Retinal pigment epithelial cell (primary cell): ENCODE results near the gene RIN2.
"Not testable (repeated sequence)": the region's sequence is repeated elsewhere in the genome, so short reads cannot be mapped to it uniquely, and the experiment has no call there.

Source experiments
- DNase-seq: peaks from one replicate; pipeline ENCODE4 v3.0.0-alpha.2; 2010; ENCODE audit warnings: low read depth
- H3K4me3 ChIP-seq: 2 replicates; pipeline ENCODE4 v1.5.1; 2011; ENCODE audit warnings: mild to moderate bottlenecking, low read length, control low read depth, moderate library complexity
- TF ChIP-seq, protein P1 (sequence below): conservative IDR thresholded peaks from 2 replicates; pipeline ENCODE4 v1.5.1; 2011; ENCODE audit warnings: low read depth, low read length, control low read depth, inconsistent platforms

RIN2 gene

DNA sequence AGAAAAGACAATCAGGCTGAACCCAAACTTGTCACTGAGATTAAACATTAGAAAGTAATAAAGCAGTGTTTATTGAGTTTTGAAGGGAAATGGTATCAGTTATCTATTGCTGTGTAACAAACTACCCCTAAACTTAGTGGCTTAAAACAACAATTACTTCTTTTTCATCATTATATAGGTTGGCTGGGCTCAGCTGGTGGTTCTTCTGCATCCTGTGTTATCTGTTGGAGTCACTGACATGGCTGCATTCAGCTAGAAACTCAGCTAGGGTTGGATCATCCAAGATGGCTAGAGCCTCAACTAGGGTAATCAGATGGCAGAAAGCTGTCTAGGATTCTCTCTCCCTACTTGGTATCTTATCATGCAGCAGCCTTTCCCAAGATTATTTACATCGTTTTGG lies 12.5 kb upstream of the RIN2 start:
- H3K4me3 ChIP-seq, result no peak overlapping the region
- DNase-seq, result no peak
- TF ChIP-seq, protein P1, sequence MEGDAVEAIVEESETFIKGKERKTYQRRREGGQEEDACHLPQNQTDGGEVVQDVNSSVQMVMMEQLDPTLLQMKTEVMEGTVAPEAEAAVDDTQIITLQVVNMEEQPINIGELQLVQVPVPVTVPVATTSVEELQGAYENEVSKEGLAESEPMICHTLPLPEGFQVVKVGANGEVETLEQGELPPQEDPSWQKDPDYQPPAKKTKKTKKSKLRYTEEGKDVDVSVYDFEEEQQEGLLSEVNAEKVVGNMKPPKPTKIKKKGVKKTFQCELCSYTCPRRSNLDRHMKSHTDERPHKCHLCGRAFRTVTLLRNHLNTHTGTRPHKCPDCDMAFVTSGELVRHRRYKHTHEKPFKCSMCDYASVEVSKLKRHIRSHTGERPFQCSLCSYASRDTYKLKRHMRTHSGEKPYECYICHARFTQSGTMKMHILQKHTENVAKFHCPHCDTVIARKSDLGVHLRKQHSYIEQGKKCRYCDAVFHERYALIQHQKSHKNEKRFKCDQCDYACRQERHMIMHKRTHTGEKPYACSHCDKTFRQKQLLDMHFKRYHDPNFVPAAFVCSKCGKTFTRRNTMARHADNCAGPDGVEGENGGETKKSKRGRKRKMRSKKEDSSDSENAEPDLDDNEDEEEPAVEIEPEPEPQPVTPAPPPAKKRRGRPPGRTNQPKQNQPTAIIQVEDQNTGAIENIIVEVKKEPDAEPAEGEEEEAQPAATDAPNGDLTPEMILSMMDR, result no peak

DNA sequence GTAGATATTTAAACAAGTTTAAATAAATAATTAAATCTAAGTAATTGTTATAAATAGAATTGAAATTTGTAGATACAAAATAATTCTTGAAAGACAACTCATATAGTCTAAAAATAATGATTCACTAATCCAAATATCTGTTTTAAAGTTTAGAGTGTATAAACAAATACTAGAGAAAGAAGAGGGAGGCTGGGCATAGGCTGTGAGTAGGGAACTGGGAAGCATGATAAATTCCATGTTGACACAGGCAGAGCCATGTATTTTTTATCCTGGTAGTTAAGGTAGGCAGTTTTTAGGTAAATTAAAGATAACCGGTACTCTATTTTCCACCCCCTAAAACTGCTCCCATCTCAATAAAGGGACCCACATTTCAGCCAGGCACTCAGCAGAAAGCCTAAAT lies 11.7 kb upstream of the RIN2 start:
- TF ChIP-seq, protein P1, result no peak
- DNase-seq, result no peak
- H3K4me3 ChIP-seq, result no peak overlapping the region

DNA sequence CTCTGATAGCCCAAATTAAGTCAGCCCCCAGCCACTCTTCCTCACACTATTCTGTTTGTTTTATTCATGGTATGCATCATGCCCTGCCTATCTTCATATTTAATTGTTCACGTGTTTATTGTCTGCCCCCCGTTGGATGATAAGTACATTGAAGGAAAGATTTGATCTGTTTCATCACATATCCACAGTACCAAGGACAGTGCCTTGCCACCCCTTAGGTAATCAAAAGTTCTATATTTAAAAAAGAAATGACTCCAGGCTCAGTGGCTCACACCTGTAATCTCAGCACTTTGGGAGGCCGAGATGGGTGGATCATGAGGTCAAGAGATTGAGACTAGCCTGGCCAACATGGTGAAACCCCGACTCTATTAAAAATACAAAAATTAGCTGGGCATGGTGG lies 10.2 kb upstream of the RIN2 start:
- no peak overlapping the region for H3K4me3 ChIP-seq
- TF ChIP-seq, protein P1, result no peak
- DNase-seq, result no peak

DNA sequence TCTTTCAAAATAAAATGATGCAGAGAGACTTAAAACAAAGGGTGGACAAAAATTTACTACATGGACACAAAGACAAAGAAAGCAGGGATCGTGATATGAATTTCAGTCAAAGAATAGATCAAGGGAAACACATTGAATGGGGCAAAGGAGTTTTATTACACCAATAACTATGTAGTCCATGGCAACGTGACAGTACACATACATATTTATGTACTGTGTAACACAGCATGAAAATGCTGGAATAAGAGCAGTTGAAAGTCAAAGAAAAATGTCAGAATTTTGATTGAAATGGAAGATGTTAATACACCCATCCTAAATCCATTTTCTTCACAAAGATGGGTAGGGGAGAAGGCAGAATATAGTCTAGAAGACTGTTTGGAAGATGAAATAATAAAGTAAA lies 9.4 kb upstream of the RIN2 start:
- DNase-seq, result no peak
- H3K4me3 ChIP-seq, result no peak overlapping the region
- TF ChIP-seq, protein P1, result no peak

DNA sequence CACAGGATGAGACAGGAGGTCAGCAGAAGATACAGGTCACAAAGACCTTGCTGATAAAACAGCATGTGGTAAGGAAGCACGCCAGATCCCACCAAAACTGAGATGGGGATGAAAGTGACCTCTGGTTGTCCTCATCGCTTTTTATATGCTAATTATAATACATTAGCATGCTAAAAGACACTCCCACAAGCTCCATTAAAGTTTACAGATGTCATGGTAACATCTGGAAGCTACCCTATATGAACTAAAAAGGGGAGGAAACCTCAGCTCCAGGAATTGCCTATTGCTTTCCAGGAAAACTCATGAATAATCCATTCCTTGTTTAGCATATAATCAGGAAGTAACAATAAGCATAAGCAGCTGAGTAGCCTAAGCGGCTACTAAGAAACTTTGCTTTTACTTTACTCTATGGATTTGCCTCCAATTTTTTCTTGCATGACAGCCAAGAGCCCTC lies 8.4 kb upstream of the RIN2 start:
- DNase-seq, result no peak
- TF ChIP-seq, protein P1, result no peak
- no peak overlapping the region for H3K4me3 ChIP-seq

DNA sequence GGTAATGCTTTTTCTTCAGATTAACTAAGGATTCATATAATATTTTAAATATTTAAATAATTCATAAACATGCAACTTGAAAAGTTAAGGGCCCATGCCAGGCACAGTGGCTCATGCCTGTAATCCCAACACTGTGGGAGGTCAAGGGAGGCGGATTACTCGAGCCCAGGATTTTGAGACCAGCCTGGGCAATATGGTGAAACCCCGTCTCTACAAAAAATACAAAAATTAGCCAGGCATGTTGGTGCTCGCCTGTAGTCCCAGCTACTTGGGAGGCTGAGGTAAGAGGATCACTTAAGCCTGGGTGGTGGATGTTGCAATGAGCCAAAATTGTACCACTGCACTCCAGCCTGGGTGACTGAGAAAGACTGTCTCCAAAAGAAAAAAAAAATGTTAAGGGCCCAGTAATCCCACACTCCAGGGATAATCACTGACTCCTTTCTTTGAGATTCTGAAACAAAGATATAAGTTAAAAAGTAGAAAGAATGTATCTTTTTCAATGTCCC lies 7.9 kb upstream of the RIN2 start:
- DNase-seq, result no peak
- H3K4me3 ChIP-seq, result no peak overlapping the region
- TF ChIP-seq, protein P1, result no peak

DNA sequence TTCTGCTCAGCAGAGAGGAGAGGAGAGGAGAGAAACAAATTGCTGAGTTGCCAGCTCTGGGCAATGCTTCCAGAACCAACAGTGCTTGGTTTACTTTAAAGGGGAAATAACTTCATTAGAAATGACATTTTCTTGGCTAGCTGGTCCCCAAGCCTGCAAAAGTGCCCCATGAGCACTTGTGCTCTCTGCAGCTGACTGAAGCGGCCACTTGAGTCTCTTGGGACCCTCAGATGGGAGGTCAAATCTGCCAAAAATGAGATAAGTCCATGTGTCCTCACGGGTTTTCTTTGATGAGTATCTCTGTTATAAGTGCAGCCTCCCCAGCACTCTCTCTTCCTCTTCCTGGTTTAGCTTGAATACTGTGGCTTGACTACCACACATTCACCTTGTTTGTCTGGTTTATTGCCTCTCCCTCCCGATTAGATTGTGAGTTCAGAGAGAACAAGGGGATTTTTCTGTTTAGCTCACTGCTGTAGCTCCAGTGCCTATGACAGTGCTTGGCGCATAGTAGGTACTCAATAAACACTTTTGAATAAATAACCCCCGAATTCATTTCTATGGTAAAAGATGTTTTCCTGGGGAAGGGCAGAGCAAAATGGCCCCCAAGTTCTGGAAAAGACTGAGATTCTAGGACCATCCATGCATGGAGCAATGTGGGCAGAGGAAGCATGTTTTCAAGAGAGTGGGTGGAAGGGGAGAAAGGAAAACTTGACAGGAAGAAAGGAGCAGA lies 7.0 kb upstream of the RIN2 start:
- H3K4me3 ChIP-seq, result no peak overlapping the region
- DNase-seq, result no peak
- TF ChIP-seq, protein P1, result no peak

DNA sequence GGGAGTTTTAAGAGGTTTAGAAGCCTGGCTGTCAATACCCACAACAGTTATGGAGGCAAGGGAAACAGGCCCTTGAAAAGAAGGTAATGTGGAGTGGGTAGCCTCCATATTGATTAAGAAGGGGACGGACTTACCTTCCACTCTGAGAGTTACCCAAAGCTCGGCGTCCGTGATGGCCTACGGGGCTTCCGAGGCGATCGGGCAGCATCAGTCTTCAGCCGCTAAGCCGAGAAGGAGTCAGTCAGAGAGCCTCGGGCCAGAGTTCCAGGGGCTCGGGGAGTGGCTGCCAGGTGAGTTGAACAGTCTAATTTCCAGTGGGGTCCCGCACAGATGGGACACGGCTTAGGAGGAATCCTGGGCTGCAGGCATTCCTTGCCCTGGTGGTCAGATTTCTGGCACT lies 3.9 kb upstream of the RIN2 start:
- not testable (repeated sequence) for DNase-seq

More for the DNA sequence above, 3.9 kb upstream of the RIN2 start:
- H3K4me3 ChIP-seq, result not testable (repeated sequence)
